Tongue (tissue), 2 donors: ENCODE results near the gene SLC38A10. TPM values are rescaled to one million over a fixed set of nuclear protein-coding genes. Genes with fewer than 3 reads are reported as not detected.

Experiments
- DNase-seq: peaks from one replicate; pipeline ENCODE4 v3.0.0-alpha.2; 2015
- total RNA-seq: library from RNA; depleted of rRNA; stranded (reverse); fragments of >200 nt; gene quantifications from one replicate; pipeline ENCODE4 v1.2.3, GENCODE V29; 2014

The SLC38A10 gene
- total RNA-seq, 1 donor from 2014 or later = 52.7 TPM

- DNase-seq = no peak
Measured at GRCh38 chr17:81298991-81299738, 4.1 kb upstream of the SLC38A10 start.

GRCh38 chr17:81298325-81298990, 3.4 kb upstream of the SLC38A10 start:
- DNase-seq = no peak

- DNase-seq = peak; percentile 55
Measured at GRCh38 chr17:81295676-81296381, 722 bp upstream of the SLC38A10 start.

- no peak for DNase-seq
Measured at GRCh38 chr17:81294512-81295030, 536 bp downstream of the SLC38A10 start.

GRCh38 chr17:81292450-81292849, 2.7 kb downstream of the SLC38A10 start:
- no peak for DNase-seq

GRCh38 chr17:81291662-81292061, 3.4 kb downstream of the SLC38A10 start:
- peak; percentile 73 for DNase-seq

GRCh38 chr17:81290230-81290629, 4.9 kb downstream of the SLC38A10 start:
- no peak for DNase-seq

GRCh38 chr17:81289627-81290026, 5.5 kb downstream of the SLC38A10 start:
- DNase-seq = no peak

GRCh38 chr17:81288715-81289114, 6.4 kb downstream of the SLC38A10 start:
- DNase-seq = no peak

- DNase-seq = no peak
Measured at GRCh38 chr17:81287741-81288430, 7.2 kb downstream of the SLC38A10 start.

- peak; percentile 79 for DNase-seq
Measured at GRCh38 chr17:81287152-81287551, 8.0 kb downstream of the SLC38A10 start.

- DNase-seq = peak; percentile 92
Measured at GRCh38 chr17:81286491-81287145, 8.5 kb downstream of the SLC38A10 start.

GRCh38 chr17:81285894-81286293, 9.2 kb downstream of the SLC38A10 start:
- peak; percentile 25 for DNase-seq

GRCh38 chr17:81285179-81285878, 9.8 kb downstream of the SLC38A10 start:
- DNase-seq = peak; percentile 50

GRCh38 chr17:81282876-81283275, 12.2 kb downstream of the SLC38A10 start:
- DNase-seq = no peak

- DNase-seq = no peak
Measured at GRCh38 chr17:81282141-81282540, 13.0 kb downstream of the SLC38A10 start.

GRCh38 chr17:81280571-81280970, 14.5 kb downstream of the SLC38A10 start:
- DNase-seq = no peak

GRCh38 chr17:81279278-81280275, 15.5 kb downstream of the SLC38A10 start:
- DNase-seq = no peak

- DNase-seq = no peak
Measured at GRCh38 chr17:81278831-81279230, 16.3 kb downstream of the SLC38A10 start.
